Endodermal cell (in vitro differentiated cells): ENCODE measurements around the gene APH1B. TPM values are rescaled to one million over a fixed set of nuclear protein-coding genes. Genes with fewer than 3 reads are reported as not detected.

ENCODE experiments used
- DNase-seq: peaks from one replicate; pipeline ENCODE4 v3.0.0-alpha.2; 2017
- H3K27ac ChIP-seq: 2 replicates; pipeline ENCODE4 v1.5.1; 2013; ENCODE audit warnings: mild to moderate bottlenecking, low read depth, low read length, moderate library complexity
- H3K27me3 ChIP-seq: 2 replicates; pipeline ENCODE4 v1.6.1; 2013; ENCODE audit warnings: mild to moderate bottlenecking, low read length, moderate library complexity; ENCODE audit not compliant: insufficient read depth, control insufficient read depth, poor library complexity, severe bottlenecking
- H3K36me3 ChIP-seq: 2 replicates; pipeline ENCODE4 v1.7.0; 2013; ENCODE audit warnings: mild to moderate bottlenecking, low read length, moderate library complexity; ENCODE audit not compliant: control insufficient read depth, insufficient read depth
- H3K4me1 ChIP-seq: one replicate; pipeline ENCODE4 v1.7.0; 2013; ENCODE audit warnings: low read length; ENCODE audit not compliant: control insufficient read depth, insufficient read depth
- H3K4me3 ChIP-seq: 2 replicates; pipeline ENCODE4 v1.5.1; 2013; ENCODE audit warnings: mild to moderate bottlenecking, low read length, moderate library complexity
- H3K9ac ChIP-seq: 2 replicates; pipeline ENCODE4 v1.6.1; 2013; ENCODE audit warnings: mild to moderate bottlenecking, low read length, moderate library complexity; ENCODE audit not compliant: poor library complexity, severe bottlenecking; ENCODE audit errors: extremely low read depth
- H3K9me3 ChIP-seq: 2 replicates; pipeline ENCODE4 v1.6.1; 2013; ENCODE audit warnings: mild to moderate bottlenecking, low read length, moderate library complexity; ENCODE audit not compliant: control insufficient read depth
- H3K27ac Mint-ChIP-seq: 2 replicates; pipeline ENCODE4 v1.8.0; 2020; ENCODE audit warnings: mixed read lengths
- H3K27me3 Mint-ChIP-seq: 2 replicates; pipeline ENCODE4 v1.8.0; 2021; ENCODE audit warnings: mild to moderate bottlenecking, mixed read lengths; ENCODE audit not compliant: insufficient read depth
- H3K36me3 Mint-ChIP-seq: 2 replicates; pipeline ENCODE4 v1.8.0; 2020; ENCODE audit warnings: low read depth, mixed read lengths
- H3K4me1 Mint-ChIP-seq: 2 replicates; pipeline ENCODE4 v1.8.0; 2020; ENCODE audit warnings: mixed read lengths
- H3K4me3 Mint-ChIP-seq: 2 replicates; pipeline ENCODE4 v1.8.0; 2020; ENCODE audit warnings: mild to moderate bottlenecking, moderate library complexity, mixed read lengths
- H3K9me3 Mint-ChIP-seq: 2 replicates; pipeline ENCODE4 v1.8.0; 2020; ENCODE audit warnings: mild to moderate bottlenecking, mixed read lengths
- WGBS, 2 experiments: methylation state at CpG; one replicate each; pipeline versions ENCODE4 v1.1.5 to v1.1.7; 2013; ENCODE audit warnings: missing lambda C conversion rate in 2 of 2, mixed read lengths in 1 of 2; ENCODE audit not compliant: insufficient coverage in 1 of 2, insufficient read length in 1 of 2; 5-methylcytosine and 5-hydroxymethylcytosine counted together
- total RNA-seq, 2 donors: library from RNA; stranded (reverse); fragmentation: NEBNext Ultra II Directional in 1 of 2; extraction: Animal tissue kit (Norgen Biotek cat#: 25700) in 1 of 2; gene quantifications; 2 replicates in 1 of 2; 3 replicates in 1 of 2; pipeline ENCODE4 v1.2.1, GENCODE V29; 2021
- TF ChIP-seq, protein P1 (sequence below): fragments of 200-600 bp; sonication (generic); conservative IDR thresholded peaks from 2 replicates; pipeline ENCODE4 v1.5.0; 2021; ENCODE audit warnings: antibody characterized with exemption, mild to moderate bottlenecking

The APH1B gene
- total RNA-seq, 2 donors from 2014 or later, result 19.5 to 22.7 TPM

DNA sequence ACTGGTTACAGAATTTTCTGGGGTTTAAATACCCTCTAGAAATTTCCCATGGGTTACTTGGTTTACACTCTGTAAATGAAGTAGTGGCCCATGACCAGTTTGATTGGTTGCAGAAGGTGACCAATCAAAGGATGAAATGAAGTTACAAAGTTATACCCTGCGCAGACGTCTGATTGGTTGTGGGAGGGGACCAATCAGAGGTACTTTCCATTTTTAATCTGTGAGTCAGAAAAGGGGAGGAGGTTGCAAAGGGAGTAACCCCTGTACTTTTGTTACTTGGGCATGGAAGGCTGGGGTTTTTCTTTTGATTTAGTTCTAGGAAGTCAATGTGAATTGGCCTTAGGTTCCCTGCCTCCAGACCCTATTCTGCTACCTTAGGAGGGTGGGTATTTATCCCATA is 18.7 kb upstream of the APH1B start:
- Mint-ChIP-seq H3K9me3 (peaks cover 5% of the 10 kb centered on the region), H3K36me3 (peaks cover 46% of the 10 kb centered on the region), H3K27ac (no peak overlapping the region), H3K4me1 (peaks cover 21% of the 10 kb centered on the region), H3K27me3 (no peaks in the 10 kb centered on the region), H3K4me3 (no peak overlapping the region)
- Histone ChIP-seq H3K4me1 (peaks cover 6% of the 10 kb centered on the region), H3K36me3 (peaks cover 18% of the 10 kb centered on the region), H3K27ac (no peak overlapping the region), H3K4me3 (no peak overlapping the region), H3K27me3 (no peaks in the 10 kb centered on the region), H3K9me3 (peaks cover 9% of the 10 kb centered on the region), H3K9ac (no peak overlapping the region)
- WGBS, 2 experiments, result 93 to 99% methylated on average over 2 of the region's 2 CpGs
- no peak for DNase-seq
- TF ChIP-seq, protein P1, sequence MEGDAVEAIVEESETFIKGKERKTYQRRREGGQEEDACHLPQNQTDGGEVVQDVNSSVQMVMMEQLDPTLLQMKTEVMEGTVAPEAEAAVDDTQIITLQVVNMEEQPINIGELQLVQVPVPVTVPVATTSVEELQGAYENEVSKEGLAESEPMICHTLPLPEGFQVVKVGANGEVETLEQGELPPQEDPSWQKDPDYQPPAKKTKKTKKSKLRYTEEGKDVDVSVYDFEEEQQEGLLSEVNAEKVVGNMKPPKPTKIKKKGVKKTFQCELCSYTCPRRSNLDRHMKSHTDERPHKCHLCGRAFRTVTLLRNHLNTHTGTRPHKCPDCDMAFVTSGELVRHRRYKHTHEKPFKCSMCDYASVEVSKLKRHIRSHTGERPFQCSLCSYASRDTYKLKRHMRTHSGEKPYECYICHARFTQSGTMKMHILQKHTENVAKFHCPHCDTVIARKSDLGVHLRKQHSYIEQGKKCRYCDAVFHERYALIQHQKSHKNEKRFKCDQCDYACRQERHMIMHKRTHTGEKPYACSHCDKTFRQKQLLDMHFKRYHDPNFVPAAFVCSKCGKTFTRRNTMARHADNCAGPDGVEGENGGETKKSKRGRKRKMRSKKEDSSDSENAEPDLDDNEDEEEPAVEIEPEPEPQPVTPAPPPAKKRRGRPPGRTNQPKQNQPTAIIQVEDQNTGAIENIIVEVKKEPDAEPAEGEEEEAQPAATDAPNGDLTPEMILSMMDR, result no peak

DNA sequence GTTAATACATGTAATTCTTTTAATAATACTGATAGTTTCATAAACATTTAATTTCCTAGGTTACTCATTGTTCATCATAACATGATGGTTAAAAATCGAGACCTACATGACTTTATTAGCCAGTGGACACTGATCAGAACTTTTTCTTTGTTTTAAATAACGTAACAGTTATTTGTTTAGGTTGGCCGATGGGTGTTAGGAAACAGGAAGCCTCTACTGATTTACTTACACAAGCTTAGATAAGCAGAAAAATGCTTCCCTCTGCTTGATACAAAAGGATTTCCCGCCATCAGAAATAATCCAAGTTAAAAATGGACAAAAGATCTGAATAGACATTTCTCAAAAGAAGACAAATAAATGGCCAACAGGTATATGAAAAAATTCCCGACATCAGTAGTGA is 16.6 kb upstream of the APH1B start:
- Histone ChIP-seq H3K27ac (no peak overlapping the region), H3K9me3 (peaks cover 9% of the 10 kb centered on the region), H3K4me1 (peaks cover 14% of the 10 kb centered on the region), H3K4me3 (no peak overlapping the region), H3K9ac (no peak overlapping the region), H3K27me3 (no peaks in the 10 kb centered on the region), H3K36me3 (peaks cover 18% of the 10 kb centered on the region)
- H3K4me3 Mint-ChIP-seq, result no peak overlapping the region
- H3K9me3 Mint-ChIP-seq, result peaks cover 5% of the 10 kb centered on the region
- 95 to 100% methylated on average over 1 to 5 of the region's 5 CpGs for WGBS, 2 experiments
- H3K27ac Mint-ChIP-seq, result no peak overlapping the region
- H3K36me3 Mint-ChIP-seq, result peaks cover 42% of the 10 kb centered on the region
- H3K27me3 Mint-ChIP-seq, result no peaks in the 10 kb centered on the region
- TF ChIP-seq, protein P1, result no peak
- H3K4me1 Mint-ChIP-seq, result peaks cover 26% of the 10 kb centered on the region
- no peak for DNase-seq

DNA sequence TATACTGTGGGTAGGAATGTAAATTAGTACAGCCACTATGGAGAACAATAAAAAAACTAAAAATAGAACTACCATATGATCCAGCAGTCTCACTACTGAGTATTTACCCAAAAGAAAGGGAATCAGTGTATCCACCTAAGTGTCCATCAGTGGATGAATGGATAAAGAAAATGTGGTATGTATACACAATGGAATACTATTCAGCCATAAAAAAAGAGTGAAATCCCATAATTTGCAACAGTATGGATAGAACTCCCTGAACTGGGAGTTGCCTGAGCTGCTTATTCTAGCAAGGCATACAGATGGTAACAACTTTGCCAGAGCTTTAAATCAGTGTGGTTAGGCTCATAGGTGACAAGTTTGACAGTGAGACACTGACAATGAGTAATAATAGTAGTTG is 16.1 kb upstream of the APH1B start:
- H3K4me3 ChIP-seq, result no peak overlapping the region
- Mint-ChIP-seq H3K27me3 (no peaks in the 10 kb centered on the region), H3K4me3 (no peak overlapping the region), H3K4me1 (peaks cover 23% of the 10 kb centered on the region), H3K27ac (no peak overlapping the region), H3K36me3 (peaks cover 42% of the 10 kb centered on the region), H3K9me3 (peaks cover 5% of the 10 kb centered on the region)
- no peaks in the 10 kb centered on the region for H3K27me3 ChIP-seq
- peaks cover 18% of the 10 kb centered on the region for H3K36me3 ChIP-seq
- TF ChIP-seq, protein P1, result no peak
- no peak overlapping the region for H3K9ac ChIP-seq
- peaks cover 9% of the 10 kb centered on the region for H3K9me3 ChIP-seq
- no peak for DNase-seq
- no peak overlapping the region for H3K27ac ChIP-seq
- peaks cover 11% of the 10 kb centered on the region for H3K4me1 ChIP-seq
